Uterus (tissue), 2 donors: Measurements from ENCODE around the gene KCNMB2.

ENCODE experiments used
- POLR2A ChIP-seq, 2 donors: fragments of 450-650 bp; IDR thresholded peaks; one replicate each; pipeline ENCODE4 v1.6.1; 2016; ENCODE audit warnings: antibody characterized with exemption in 2 of 2, mild to moderate bottlenecking in 1 of 2, moderate library complexity in 1 of 2
- TF ChIP-seq, protein P1 (sequence below), 4 experiments: fragments of 200-600 bp in 2 of 4; fragments of 450-650 bp in 2 of 4; sonication (generic) in 2 of 4; IDR thresholded peaks; one replicate each; pipeline ENCODE4 v1.5.1; 2016 to 2019; ENCODE audit warnings: antibody characterized with exemption in 4 of 4, mild to moderate bottlenecking in 2 of 4, moderate library complexity in 1 of 4

DNA sequence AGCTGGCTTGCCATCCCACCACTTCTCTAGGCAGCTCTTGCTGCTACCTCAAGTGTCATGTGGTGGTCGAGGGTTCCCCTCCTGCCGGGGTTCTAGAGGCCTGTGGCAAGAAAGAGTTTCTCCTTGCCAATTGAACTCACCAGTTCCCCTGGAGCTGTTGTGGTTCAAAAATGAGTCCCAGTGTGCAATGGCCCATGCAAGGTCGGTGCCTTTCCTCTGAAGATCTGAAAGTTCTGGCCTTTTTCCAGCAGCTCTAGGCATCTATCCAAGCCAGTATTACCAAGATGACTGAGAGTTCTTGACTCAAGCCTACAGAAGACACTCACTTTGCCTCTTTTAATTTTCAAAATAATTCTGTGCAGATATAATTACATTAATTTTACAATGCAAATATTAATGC, 163.6 kb downstream of the KCNMB2 start:
- TF ChIP-seq, protein P1, sequence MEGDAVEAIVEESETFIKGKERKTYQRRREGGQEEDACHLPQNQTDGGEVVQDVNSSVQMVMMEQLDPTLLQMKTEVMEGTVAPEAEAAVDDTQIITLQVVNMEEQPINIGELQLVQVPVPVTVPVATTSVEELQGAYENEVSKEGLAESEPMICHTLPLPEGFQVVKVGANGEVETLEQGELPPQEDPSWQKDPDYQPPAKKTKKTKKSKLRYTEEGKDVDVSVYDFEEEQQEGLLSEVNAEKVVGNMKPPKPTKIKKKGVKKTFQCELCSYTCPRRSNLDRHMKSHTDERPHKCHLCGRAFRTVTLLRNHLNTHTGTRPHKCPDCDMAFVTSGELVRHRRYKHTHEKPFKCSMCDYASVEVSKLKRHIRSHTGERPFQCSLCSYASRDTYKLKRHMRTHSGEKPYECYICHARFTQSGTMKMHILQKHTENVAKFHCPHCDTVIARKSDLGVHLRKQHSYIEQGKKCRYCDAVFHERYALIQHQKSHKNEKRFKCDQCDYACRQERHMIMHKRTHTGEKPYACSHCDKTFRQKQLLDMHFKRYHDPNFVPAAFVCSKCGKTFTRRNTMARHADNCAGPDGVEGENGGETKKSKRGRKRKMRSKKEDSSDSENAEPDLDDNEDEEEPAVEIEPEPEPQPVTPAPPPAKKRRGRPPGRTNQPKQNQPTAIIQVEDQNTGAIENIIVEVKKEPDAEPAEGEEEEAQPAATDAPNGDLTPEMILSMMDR (IDR thresholded peaks at IDR 0.05): no peak
- TF ChIP-seq POLR2A (IDR thresholded peaks at IDR 0.05): no peak
